ENCODE data around the gene SPSB4.
A peak's percentile ranks its signal among the peaks of the same experiment; 100 is the strongest.

Gene SPSB4

DNA sequence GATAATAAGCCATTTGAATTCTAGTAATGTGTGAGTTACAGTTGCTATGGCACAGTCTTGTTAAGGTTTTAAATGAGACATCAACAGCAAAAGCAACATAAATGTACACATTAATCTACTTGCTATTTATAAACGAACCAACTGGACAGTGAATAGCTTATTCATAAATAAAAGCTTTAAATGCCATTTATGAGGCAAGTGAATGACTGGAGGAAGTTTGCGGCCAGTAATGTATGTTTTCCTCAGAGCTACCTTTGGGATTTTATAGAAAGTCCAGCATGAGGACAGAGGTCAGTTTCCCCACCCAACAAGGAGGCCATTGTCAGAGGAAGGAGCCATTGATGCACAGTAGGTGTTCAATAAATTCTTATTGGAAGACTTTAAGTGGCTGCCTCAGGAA lies 132.5 kb downstream of the SPSB4 start:
- no peak for TF ChIP-seq ZFX (IDR thresholded peaks at IDR 0.05; ENCODE audit: borderline replicate concordance)
- TF ChIP-seq, protein P1, sequence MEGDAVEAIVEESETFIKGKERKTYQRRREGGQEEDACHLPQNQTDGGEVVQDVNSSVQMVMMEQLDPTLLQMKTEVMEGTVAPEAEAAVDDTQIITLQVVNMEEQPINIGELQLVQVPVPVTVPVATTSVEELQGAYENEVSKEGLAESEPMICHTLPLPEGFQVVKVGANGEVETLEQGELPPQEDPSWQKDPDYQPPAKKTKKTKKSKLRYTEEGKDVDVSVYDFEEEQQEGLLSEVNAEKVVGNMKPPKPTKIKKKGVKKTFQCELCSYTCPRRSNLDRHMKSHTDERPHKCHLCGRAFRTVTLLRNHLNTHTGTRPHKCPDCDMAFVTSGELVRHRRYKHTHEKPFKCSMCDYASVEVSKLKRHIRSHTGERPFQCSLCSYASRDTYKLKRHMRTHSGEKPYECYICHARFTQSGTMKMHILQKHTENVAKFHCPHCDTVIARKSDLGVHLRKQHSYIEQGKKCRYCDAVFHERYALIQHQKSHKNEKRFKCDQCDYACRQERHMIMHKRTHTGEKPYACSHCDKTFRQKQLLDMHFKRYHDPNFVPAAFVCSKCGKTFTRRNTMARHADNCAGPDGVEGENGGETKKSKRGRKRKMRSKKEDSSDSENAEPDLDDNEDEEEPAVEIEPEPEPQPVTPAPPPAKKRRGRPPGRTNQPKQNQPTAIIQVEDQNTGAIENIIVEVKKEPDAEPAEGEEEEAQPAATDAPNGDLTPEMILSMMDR (IDR thresholded peaks at IDR 0.05), result no peak
- no peak overlapping the region for H3K27ac ChIP-seq

DNA sequence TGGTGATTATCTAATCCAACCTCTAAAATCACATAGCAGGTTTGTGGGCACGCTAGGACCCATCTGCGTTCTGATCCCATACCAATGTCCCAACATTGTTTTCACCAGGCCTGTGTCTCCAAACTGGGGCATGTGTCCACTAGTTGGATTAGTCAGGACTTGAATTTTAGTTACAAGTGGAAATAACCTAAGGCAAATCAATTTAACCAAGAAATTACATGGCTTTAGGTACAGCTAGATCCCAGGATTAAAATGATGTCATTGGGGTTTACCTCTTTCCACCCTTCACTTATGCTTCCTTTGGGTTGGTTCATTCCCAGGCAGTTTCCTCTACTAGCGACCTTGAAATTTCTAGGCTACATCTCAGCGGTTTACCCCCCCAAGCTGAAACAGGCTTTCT lies 133.3 kb downstream of the SPSB4 start:
- TF ChIP-seq ZFX (IDR thresholded peaks at IDR 0.05; ENCODE audit: borderline replicate concordance), result no peak
- TF ChIP-seq, protein P1 (IDR thresholded peaks at IDR 0.05), result no peak
- H3K27ac ChIP-seq, result no peak overlapping the region

DNA sequence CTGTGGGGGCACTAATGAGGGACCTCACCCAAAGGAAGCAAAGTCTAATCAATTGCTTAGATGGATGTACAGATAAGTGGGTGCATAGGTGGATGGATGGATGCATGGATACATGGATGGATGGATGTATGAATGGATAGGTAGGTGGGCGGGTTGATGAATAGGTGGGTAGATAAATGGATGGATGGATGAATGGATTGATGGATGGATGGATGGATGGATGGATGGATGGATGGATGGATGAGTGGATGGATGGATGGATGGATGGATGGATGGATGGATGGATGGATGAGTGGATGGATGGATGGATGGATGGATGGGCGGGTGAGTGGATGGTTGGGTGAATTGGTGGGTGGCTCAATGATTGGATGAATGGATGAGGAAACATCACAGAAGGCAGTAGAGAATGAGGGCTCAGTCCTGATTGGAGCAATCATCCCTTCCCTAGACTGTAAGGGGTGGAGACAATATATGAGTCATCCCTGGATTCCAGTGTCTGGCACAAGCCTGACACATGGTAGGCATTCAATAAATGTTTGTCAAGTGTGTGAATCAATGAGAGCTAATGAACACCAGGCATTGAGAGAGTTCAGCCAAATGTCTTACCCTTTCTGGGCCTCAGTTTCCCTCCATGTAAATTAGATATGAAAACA lies 140.1 kb downstream of the SPSB4 start:
- no peak overlapping the region for H3K27ac ChIP-seq
- no peak for TF ChIP-seq ZFX (IDR thresholded peaks at IDR 0.05; ENCODE audit: borderline replicate concordance)
- TF ChIP-seq, protein P1 (IDR thresholded peaks at IDR 0.05), result no peak

DNA sequence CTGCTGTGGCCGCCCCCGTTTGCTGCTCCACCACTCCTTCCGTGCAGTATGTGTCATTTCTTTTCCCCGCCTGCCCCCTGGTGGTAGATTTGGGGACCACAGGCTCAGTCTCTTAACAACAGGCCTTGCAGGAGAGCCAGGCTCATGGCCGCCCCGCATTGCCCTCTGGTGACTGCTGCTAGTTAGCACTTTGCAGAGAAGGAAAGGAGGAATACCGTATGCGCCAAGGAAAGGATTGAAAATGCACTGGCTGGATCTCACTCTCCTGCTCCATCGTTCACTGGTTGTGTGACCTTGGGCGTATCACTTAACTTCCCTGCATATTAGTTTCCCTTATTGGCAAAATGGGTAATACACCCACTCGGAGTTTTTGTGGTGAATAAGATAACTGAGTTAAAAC lies 141.2 kb downstream of the SPSB4 start:
- no peak overlapping the region for H3K27ac ChIP-seq
- TF ChIP-seq, protein P1 (IDR thresholded peaks at IDR 0.05), result peak; percentile 98
- TF ChIP-seq ZFX (IDR thresholded peaks at IDR 0.05; ENCODE audit: borderline replicate concordance), result no peak

DNA sequence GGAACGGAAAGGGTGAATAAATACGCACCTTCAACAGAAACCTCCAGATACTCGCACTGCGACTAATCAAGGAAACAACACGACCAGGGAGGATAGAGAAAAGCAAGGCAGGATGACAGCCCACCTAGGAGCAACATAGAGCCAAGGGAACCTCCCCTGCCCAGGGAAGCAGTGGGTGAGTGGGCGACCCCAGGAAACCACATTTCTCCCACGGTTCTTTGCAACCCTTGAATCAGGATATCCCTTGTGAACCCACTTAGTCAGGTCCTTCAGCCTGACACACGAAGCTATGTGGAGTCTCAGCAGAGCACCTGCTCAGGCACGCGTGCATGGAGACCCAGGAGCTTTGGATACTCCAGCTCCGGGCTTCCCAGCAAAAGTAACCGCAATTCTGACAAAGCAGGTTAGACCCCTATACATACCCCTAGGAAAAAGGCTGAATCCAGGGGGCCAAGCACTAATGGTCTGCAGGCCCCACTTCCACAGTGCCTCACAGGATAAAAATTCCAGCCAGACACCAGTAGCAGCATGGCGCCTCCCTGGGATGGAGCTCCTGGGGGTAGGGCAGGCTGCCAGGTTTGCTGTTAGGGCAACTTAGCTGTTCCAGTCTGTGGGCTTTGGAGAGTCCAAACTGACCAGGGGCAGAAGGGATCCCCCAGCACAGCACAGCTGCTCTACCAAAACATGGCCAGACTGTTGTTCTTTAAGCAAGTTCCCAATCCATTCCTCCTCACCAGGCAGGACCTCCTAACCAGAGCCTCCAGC lies 142.1 kb downstream of the SPSB4 start:
- TF ChIP-seq ZFX (IDR thresholded peaks at IDR 0.05; ENCODE audit: borderline replicate concordance), result no peak
- TF ChIP-seq, protein P1 (IDR thresholded peaks at IDR 0.05), result no peak
- H3K27ac ChIP-seq, result no peak overlapping the region
